MM.1S (cell line): ENCODE measurements around the gene EFNA2.

Source experiments
- EZH2phosphoT487 ChIP-seq: fragments of 300-600 bp; sonication (generic); IDR thresholded peaks from 2 replicates; pipeline ENCODE4 v1.6.1; 2018; ENCODE audit warnings: antibody characterized with exemption, low read length
- TF ChIP-seq, protein P1 (sequence below): fragments of 300-600 bp; sonication (generic); IDR thresholded peaks from 2 replicates; pipeline ENCODE4 v1.5.1; 2016; ENCODE audit warnings: antibody characterized with exemption, low read length, mixed read lengths

DNA sequence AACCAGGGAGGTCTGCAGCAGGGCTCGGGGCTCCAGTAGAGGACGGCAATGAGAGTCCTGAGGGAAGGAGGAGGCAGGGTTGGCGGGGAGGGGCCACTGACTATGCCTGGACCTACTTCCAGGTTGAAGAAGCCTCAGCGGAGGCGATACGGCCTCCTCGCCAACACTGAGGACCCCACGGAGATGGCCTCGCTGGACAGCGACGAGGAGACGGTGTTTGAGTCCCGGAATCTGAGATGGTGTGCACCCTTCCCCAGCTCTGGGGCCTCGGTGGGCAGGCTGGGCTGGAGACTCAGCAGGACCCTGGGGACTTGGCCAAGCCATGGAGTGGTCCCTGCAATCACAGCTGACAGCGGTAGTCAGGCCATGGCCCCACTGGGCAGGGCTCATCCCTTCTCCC lies 8.6 kb upstream of the EFNA2 start:
- no peak for TF ChIP-seq EZH2phosphoT487
- TF ChIP-seq, protein P1, sequence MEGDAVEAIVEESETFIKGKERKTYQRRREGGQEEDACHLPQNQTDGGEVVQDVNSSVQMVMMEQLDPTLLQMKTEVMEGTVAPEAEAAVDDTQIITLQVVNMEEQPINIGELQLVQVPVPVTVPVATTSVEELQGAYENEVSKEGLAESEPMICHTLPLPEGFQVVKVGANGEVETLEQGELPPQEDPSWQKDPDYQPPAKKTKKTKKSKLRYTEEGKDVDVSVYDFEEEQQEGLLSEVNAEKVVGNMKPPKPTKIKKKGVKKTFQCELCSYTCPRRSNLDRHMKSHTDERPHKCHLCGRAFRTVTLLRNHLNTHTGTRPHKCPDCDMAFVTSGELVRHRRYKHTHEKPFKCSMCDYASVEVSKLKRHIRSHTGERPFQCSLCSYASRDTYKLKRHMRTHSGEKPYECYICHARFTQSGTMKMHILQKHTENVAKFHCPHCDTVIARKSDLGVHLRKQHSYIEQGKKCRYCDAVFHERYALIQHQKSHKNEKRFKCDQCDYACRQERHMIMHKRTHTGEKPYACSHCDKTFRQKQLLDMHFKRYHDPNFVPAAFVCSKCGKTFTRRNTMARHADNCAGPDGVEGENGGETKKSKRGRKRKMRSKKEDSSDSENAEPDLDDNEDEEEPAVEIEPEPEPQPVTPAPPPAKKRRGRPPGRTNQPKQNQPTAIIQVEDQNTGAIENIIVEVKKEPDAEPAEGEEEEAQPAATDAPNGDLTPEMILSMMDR = no peak
